Omental fat pad (tissue), 4 donors: Measurements from ENCODE around the gene WDR27. TPM values are rescaled to one million over a fixed set of nuclear protein-coding genes. Genes with fewer than 3 reads are reported as not detected.
A peak's percentile ranks its signal among the peaks of the same experiment; 100 is the strongest.

Experiments used
- ATAC-seq: fragments of 150-250 bp; one replicate; pipeline ENCODE4 v1.9.1; 2016; ENCODE audit warnings: mild to moderate bottlenecking, moderate library complexity; ENCODE audit not compliant: low FRiP score
- DNase-seq: peaks from one replicate; pipeline ENCODE4 v3.0.0-alpha.2; 2019; ENCODE audit warnings: low spot score
- CTCF ChIP-seq, 3 donors: fragments of 450-650 bp; IDR thresholded peaks; one replicate each; pipeline ENCODE4 v1.5.1; 2016 to 2017; ENCODE audit warnings: antibody characterized with exemption in 3 of 3, mild to moderate bottlenecking in 3 of 3, moderate library complexity in 2 of 3
- total RNA-seq, 4 donors: library from RNA; depleted of rRNA; stranded (reverse); fragments of >200 nt; gene quantifications; one replicate each; pipeline ENCODE4 v1.1.0, GENCODE V29; 2016

Gene WDR27
- total RNA-seq, 4 donors from 2014 or later = 18.9 to 35.9 (median 21.7) TPM

DNA sequence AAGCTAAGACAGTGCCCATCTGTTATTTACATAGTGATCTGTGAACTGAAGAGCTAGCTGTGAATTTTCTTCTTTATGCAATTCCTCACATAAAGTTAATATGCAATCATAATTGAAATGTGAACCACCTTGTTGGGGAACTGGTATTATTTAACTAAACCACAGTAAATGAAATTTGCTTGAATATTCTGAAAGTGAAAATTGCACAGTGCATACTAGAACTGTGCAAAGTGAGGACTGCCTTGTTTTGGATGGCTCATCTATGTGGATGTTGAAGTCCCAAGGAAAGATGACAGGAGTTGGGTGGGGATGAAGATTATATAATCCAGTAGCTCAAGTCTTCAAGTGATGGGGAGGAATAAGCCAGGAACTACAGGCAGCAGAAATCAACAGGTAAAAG lies 28.1 kb upstream of the WDR27 start:
- ATAC-seq (no peak), DNase-seq (no peak)
- no peak for TF ChIP-seq CTCF (IDR thresholded peaks at IDR 0.05)

DNA sequence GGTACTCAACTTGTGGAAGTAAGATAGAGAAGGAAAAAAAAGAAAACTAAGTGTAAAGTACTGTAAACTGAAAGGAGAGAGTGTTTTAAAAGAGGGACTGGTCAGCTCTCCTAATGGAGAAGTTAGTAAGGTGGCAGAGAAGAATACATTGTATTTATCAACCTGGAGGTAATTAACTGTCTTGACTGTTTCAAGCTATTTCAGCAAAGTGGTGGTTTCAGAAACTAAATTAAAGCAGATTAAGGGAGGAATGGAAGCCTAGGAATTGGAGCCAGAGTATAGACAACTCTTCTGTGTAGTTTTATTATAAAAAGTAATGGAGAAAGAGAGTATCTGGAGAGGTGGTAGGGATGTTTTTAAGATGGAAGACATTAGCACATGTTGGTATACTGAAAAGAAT lies 25.1 kb upstream of the WDR27 start:
- no peak for DNase-seq
- no peak for ATAC-seq
- no peak for TF ChIP-seq CTCF (IDR thresholded peaks at IDR 0.05)

DNA sequence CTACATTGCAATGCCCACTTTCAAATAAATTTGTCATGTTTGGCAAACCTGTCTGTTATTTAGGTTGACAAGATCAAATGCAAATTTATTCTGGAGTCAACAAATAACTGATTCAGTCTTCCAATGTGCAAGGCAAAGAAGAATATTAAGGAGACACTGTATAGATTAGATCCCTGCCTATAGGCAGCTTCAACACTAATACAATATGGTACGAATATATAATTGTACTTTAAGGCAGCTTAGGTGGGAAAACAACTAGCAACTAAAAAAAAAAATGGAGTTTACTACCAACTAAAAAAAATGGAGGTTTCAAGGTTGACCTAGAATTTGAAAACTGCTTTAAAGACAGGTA lies 24.2 kb upstream of the WDR27 start:
- DNase-seq (no peak), ATAC-seq (no peak)

GRCh38 chr6:169725125-169726048 lies 23.6 kb upstream of the WDR27 start:
- peak; percentile 85 for ATAC-seq
- DNase-seq = peak; percentile 73
- no peak for TF ChIP-seq CTCF (IDR thresholded peaks at IDR 0.05)

More for the DNA sequence above, 24.2 kb upstream of the WDR27 start:
- no peak for TF ChIP-seq CTCF (IDR thresholded peaks at IDR 0.05)

DNA sequence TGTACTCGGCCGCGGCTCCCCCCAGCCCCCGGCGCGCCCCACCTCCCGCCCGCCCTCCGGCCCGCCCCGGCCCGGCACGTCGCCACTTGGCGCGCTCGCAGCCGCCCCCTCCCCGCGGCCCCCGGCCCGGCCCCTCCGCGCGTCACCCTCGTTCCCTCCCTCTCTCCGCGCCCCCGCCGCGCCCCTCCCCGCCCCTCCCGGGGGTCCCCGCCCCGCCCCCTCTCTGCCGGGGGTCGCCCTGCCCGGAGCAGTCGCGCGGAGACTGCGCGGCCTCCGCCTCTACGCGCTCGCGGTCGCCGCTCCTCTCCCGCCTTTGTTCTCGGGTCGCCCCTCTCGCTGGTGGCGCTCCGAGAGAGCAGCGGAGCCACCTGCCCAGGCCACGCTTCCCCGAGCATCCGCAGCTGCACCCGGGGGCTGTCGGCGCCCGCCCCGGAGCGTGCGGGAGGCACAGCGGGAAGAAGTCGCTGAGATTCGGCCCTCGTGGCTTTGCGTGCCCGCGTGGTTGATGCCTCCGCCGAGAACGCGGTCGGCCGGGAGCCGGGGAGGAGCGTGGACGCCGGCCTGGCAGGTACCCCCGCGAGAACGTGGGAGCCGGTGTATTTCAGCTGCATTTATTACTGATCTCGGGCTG lies 22.8 kb upstream of the WDR27 start, which contains the start of gene PHF10:
PHF10 (minus strand) TSS at position 7 of the 631 bp plus-strand sequence. CDS start 569 bp downstream, outside the sequence.
- ATAC-seq (peak; percentile 35), DNase-seq (no peak)
- TF ChIP-seq CTCF (IDR thresholded peaks at IDR 0.05) = no peak

DNA sequence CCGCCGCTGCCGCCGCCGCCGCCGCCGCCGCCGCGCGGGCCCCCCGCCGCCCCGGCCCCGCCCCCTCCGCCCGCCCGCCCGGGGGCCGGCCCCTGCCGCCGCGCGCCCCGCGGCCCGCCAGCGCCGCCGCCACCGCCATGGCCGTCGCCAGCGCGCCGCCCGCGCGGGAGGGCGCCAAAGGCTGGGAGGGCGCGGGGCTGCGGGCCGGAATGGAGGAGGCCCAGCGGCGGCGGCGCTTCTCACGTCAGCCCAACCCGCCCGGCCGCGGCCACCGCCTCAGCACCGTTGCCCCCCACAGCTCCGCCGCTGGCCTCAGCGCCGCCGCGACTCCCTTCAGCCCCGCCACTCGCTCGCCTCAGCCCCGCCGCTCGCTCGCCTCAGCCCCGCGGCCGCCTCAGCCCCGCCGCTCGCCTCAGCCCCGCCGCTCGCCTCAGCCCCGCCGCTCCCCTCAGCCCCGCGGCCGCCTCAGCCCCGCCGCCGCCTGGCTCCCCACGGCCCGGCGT lies 22.2 kb upstream of the WDR27 start:
- TF ChIP-seq CTCF (IDR thresholded peaks at IDR 0.05) = no peak
- no peak for DNase-seq
- ATAC-seq = peak; percentile 24
